Gastrocnemius medialis (tissue), 4 donors: ENCODE measurements around the gene NLGN2.

Experiments
- CTCF ChIP-seq, 5 experiments: fragments of 450-650 bp in 3 of 5; fragments of 200-600 bp in 2 of 5; sonication (generic) in 2 of 5; IDR thresholded peaks in 4 of 5; conservative IDR thresholded peaks in 1 of 5; 1 replicate in 4 of 5; 2 replicates in 1 of 5; pipeline ENCODE4 v1.5.1; 2016 to 2019; ENCODE audit warnings: antibody characterized with exemption in 5 of 5, mild to moderate bottlenecking in 3 of 5, moderate library complexity in 3 of 5
- POLR2A ChIP-seq, 2 donors: fragments of 450-650 bp; IDR thresholded peaks; one replicate each; pipeline ENCODE4 v1.6.1; 2017; ENCODE audit warnings: antibody characterized with exemption in 2 of 2, mild to moderate bottlenecking in 2 of 2, moderate library complexity in 2 of 2

- TF ChIP-seq POLR2A (IDR thresholded peaks at IDR 0.05) (no peak), CTCF (IDR thresholded peaks at IDR 0.05 in 4 of 5, conservative IDR thresholded peaks at IDR 0.05 in 1 of 5) (no peak)
Observed at GRCh38 chr17:7391307-7391706, 16.3 kb upstream of the NLGN2 start.
